GM13976 (cell line): ENCODE data around the gene TMEM50A.
"Not testable (repeated sequence)": the region's sequence is repeated elsewhere in the genome, so short reads cannot be mapped to it uniquely, and the experiment has no call there.

Source experiments
- DNase-seq: peaks from one replicate; pipeline ENCODE4 v3.0.0; 2012; ENCODE audit warnings: low spot score
- in situ Hi-C: fragments of 300-500 bp; cut with MboI; formaldehyde crosslinking; loops from one replicate; pipeline ENCODE4 v1.12.0; 2022; ENCODE audit warnings: low sequenced_read_pairs, mixed read lengths, inconsistent platforms; ENCODE audit not compliant: unreplicated experiment
- TF ChIP-seq, protein P1 (sequence below): IDR thresholded peaks from 2 replicates; pipeline ENCODE4 v1.5.1; 2012; ENCODE audit warnings: borderline replicate concordance, mild to moderate bottlenecking; ENCODE audit not compliant: insufficient read depth; ENCODE audit errors: extremely low read depth, missing control alignments, control extremely low read depth

TMEM50A gene

GRCh38 chr1:25392841-25393240, 54.7 kb downstream of the TMEM50A start:
- no peak for DNase-seq
- TF ChIP-seq, protein P1, sequence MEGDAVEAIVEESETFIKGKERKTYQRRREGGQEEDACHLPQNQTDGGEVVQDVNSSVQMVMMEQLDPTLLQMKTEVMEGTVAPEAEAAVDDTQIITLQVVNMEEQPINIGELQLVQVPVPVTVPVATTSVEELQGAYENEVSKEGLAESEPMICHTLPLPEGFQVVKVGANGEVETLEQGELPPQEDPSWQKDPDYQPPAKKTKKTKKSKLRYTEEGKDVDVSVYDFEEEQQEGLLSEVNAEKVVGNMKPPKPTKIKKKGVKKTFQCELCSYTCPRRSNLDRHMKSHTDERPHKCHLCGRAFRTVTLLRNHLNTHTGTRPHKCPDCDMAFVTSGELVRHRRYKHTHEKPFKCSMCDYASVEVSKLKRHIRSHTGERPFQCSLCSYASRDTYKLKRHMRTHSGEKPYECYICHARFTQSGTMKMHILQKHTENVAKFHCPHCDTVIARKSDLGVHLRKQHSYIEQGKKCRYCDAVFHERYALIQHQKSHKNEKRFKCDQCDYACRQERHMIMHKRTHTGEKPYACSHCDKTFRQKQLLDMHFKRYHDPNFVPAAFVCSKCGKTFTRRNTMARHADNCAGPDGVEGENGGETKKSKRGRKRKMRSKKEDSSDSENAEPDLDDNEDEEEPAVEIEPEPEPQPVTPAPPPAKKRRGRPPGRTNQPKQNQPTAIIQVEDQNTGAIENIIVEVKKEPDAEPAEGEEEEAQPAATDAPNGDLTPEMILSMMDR = no peak
- in situ Hi-C loops = no loop called here

- in situ Hi-C loops = not testable (repeated sequence)
These were observed 59.4 kb downstream of the TMEM50A start for GRCh38 chr1:25397549-25397948.

GRCh38 chr1:25398079-25398478, 59.9 kb downstream of the TMEM50A start:
- DNase-seq, in situ Hi-C loops: not testable (repeated sequence)

More at GRCh38 chr1:25397549-25397948, 59.4 kb downstream of the TMEM50A start:
- DNase-seq = not testable (repeated sequence)

GRCh38 chr1:25402947-25403803, 65.0 kb downstream of the TMEM50A start:
- in situ Hi-C loops = loop anchor here (10.0 to 25.0 kb wide), 2 partner anchors 122 to 409 kb away; partner anchors contain the start of genes MTFR1L and SELENON
- not testable (repeated sequence) for DNase-seq

GRCh38 chr1:25405731-25406305, 67.7 kb downstream of the TMEM50A start:
- in situ Hi-C loops = loop anchor here (10.0 to 25.0 kb wide), 2 partner anchors 119 to 406 kb away; partner anchors contain the start of genes MTFR1L and SELENON
- DNase-seq = not testable (repeated sequence)

DNA sequence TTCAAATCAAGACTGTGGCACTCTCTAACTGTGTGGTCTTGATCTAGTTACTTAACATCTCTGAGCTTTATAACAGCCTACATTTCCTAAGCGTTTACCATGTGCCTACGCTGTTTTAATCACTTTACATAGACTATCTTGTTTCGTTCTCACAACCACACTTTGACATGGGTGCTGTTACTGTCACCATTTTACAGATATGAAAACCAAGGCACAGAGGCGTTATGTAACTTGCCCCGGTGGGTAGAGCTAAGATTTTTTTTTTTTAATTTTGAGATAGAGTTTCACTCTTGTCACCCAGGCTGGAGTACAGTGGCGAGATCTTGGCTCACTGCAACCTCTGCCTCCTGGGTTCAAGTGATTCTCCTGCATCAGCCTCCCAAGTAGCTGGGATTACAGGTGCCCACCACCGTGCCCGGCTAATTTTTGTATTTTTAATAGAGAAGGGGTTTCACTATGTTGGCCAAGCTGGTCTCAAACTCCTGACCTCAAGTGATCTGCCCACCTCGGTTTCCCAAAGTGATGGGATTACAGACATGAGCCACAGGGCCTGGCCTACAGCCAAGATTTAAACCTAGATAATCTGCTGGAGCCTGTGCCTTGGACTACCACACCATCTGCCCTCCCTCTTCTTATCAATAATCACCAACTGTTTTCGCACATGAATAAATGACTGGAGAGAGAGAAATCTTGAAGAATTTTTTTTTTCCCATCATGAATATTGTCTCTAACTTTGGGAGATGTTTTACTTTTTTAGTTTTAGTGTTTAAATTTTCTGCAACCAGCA, 71.7 kb downstream of the TMEM50A start:
- in situ Hi-C loops = loop anchor here (10.0 to 25.0 kb wide), 2 partner anchors 115 to 402 kb away; partner anchors contain the start of genes MTFR1L and SELENON
- DNase-seq = not testable (repeated sequence)
